ENCODE measurements around the gene NDUFA1.
"Not testable (repeated sequence)": the region's sequence is repeated elsewhere in the genome, so short reads cannot be mapped to it uniquely, and the experiment has no call there.

NDUFA1 gene

GRCh38 chrX:119916310-119916709 is 44.7 kb downstream of the NDUFA1 start:
- DNase-seq: no peak

GRCh38 chrX:119917877-119918276 is 46.2 kb downstream of the NDUFA1 start:
- DNase-seq: no peak

DNA sequence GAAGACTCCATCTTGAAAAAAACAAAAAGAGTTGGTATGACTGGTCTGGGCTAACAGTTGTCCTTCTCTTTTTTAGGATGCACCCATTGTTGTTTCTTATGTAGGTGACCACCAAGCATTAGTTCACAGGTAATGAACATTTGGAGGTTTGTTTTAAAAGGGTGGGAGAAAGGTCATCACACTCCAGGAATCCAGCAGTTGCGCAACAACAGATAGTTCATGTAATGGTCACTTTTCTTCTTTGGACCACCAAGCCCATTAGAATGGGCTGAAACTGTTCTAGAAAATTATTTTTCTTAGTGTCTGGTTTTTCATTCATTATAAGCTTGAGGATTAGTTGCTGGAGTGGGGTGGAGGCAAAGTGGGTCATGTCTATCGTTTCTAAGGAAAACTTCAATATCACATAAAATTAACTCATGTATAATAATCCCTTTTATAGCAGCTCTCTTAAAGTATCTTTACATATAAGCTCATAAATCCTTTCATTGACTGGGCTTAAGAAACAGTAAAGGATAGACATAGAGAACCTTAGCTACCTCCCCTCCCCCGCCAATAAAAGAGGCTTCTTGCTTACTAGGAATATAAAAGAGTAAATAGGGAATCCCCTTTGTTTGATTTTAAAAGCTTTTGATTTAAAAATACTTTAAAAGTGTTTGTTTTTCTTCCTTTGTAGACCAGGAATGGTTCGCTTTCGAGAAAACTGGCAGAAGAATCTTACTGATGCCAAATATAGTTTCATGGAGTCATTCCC is 48.4 kb downstream of the NDUFA1 start:
- DNase-seq: no peak

- DNase-seq: not testable (repeated sequence)
Observed at GRCh38 chrX:119922391-119922790, 50.8 kb downstream of the NDUFA1 start.
